ENCODE data around the gene PTPRR.

PTPRR gene

DNA sequence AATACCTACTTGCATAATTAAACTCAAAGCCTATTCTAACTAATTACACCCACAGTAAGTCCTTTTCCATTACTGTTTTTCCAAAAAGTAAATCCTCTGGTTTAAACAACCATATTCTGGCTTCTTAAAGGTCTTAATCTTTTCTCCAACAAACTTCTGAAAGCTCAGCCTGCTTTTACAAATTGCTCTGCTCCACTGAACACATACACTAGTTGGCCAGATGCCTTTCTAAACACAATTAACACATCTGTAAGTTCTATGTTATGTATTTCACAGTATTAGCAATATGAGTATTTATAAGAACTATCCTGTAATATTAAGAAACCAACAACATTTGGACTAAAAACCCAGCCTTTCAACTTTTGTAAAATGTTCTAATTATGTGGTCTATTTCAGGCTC lies 313.4 kb downstream of the PTPRR start:
- no peak for DNase-seq (ENCODE audit: low read depth, low spot score)

DNA sequence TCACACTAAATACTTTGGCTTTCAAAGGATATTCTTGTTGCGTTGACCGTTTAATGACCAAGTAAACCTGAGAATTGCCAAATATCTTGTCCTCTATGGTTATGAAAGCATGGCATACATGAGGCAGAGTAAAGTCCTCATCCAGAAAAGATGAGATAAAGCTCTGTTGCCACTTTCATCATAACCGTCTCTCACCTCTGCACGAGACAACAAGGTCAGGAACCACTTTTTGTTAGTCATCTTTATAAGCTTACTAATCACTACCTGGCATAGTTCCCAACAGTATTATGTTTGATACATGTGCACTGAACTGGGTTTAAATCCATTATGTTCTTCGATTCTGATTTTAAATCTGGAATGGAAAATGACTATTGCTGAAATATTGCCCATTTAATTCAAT lies 314.6 kb downstream of the PTPRR start:
- no peak for DNase-seq (ENCODE audit: low read depth, low spot score)

- DNase-seq (ENCODE audit: low read depth, low spot score): no peak
These were observed 315.9 kb downstream of the PTPRR start for GRCh38 chr12:70604662-70605061.

GRCh38 chr12:70603044-70603443 lies 317.5 kb downstream of the PTPRR start:
- DNase-seq (ENCODE audit: low read depth, low spot score): no peak

GRCh38 chr12:70598467-70599193 lies 321.9 kb downstream of the PTPRR start:
- DNase-seq (ENCODE audit: low read depth, low spot score): peak; percentile 46

DNA sequence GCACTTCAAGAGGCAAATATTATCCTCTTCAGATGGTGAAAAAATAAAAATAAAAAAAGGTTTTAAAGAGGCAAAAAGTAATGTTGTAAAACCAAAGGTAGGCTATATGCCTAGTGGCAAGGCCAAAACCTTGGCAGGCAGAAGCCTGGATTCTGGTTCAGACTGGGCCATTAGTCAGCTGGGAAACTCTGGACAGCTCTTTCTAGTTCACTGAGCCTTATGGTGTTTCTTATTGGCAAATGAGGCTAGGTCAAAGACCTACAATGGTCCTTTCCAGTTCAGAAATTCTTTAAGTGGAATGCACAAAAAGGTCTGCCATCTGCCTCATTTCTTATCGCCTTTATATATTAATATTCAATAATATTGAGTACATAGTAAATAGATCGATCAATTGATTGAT lies 327.9 kb downstream of the PTPRR start:
- DNase-seq (ENCODE audit: low read depth, low spot score): no peak

GRCh38 chr12:70590549-70591226 lies 329.9 kb downstream of the PTPRR start:
- DNase-seq (ENCODE audit: low read depth, low spot score): no peak

DNA sequence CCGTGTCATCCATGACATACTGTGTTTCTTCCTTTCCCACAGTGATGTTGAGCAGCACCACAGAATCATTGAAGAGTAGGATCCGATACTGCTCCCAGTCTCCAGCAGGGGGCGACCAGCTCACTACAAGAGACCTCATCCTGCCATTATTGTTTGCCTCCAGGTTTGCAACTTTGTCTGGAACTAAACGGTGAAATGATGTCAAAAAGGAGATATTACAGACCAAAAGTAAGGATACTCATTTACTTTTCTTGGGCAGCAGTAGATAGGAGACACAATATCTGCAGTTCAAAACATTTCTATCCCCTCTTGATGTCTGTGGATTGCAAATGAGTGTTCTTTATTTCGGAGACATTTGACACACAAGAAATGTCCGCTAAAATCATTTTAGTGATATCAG lies 330.5 kb downstream of the PTPRR start:
- DNase-seq (ENCODE audit: low read depth, low spot score): peak; percentile 86

All from astrocyte of the hippocampus (primary cell).